CD4-positive, alpha-beta T cell (primary cell): ENCODE measurements around the gene NR2C1. TPM values are rescaled to one million over a fixed set of nuclear protein-coding genes. Genes with fewer than 3 reads are reported as not detected.
A peak's percentile ranks its signal among the peaks of the same experiment; 100 is the strongest.

Experiments used
- ATAC-seq: fragments of 200-7000 bp; cut with Tn5 transposase; one replicate; pipeline ENCODE4 v1.10.0; 2022; ENCODE audit warnings: mild to moderate bottlenecking; ENCODE audit not compliant: poor library complexity
- CTCF ChIA-PET: fragments of 350-600 bp; sonication (Branson Sonifier 250); formaldehyde crosslinking; loops from one replicate; lab custom pipeline; 2021; ENCODE audit warnings: antibody characterized with exemption, inconsistent platforms; lab: Charles Lee
- POLR2A ChIA-PET: fragments of 350-600 bp; sonication (Branson Sonifier 250); formaldehyde crosslinking; loops from one replicate; lab custom pipeline; 2021; ENCODE audit warnings: antibody characterized with exemption, inconsistent platforms; lab: Charles Lee
- DNase-seq, 14 experiments: peaks; one replicate each; pipeline ENCODE4 v3.0.0-alpha.2; 2013 to 2020; ENCODE audit warnings: mixed read lengths in 2 of 14
- H3K27ac ChIP-seq, 2 donors: one replicate each; pipeline versions ENCODE4 v1.5.1 to v1.7.0; 2013; ENCODE audit warnings: low read length in 2 of 2, low read depth in 1 of 2, mild to moderate bottlenecking in 1 of 2
- H3K27me3 ChIP-seq, 2 experiments: 1 replicate in 1 of 2; 2 replicates in 1 of 2; pipeline versions ENCODE4 v1.6.1 to v1.7.0; 2013; ENCODE audit warnings: low read length in 2 of 2, control low read depth in 1 of 2, mild to moderate bottlenecking in 1 of 2, moderate library complexity in 1 of 2; ENCODE audit not compliant: insufficient read depth in 2 of 2, control insufficient read depth in 1 of 2
- H3K36me3 ChIP-seq: one replicate; pipeline ENCODE4 v1.6.1; 2013; ENCODE audit warnings: low read length, control low read depth; ENCODE audit not compliant: insufficient read depth
- H3K4me1 ChIP-seq: one replicate; pipeline ENCODE4 v1.6.1; 2013; ENCODE audit warnings: low read length, control low read depth; ENCODE audit not compliant: insufficient read depth
- H3K4me3 ChIP-seq: one replicate; pipeline ENCODE4 v1.5.1; 2013; ENCODE audit warnings: mild to moderate bottlenecking, low read length, moderate library complexity
- H3K9me3 ChIP-seq, 2 experiments: 1 replicate in 1 of 2; 2 replicates in 1 of 2; pipeline versions ENCODE4 v1.6.1 to v1.7.0; 2013; ENCODE audit warnings: low read length in 2 of 2, mild to moderate bottlenecking in 2 of 2, control low read depth in 1 of 2, moderate library complexity in 1 of 2; ENCODE audit not compliant: control insufficient read depth in 1 of 2, insufficient read depth in 1 of 2
- H3K27ac Mint-ChIP-seq: one replicate; pipeline ENCODE4 v1.8.0; 2020; ENCODE audit warnings: mixed read lengths
- H3K27me3 Mint-ChIP-seq: one replicate; pipeline ENCODE4 v1.8.0; 2021; ENCODE audit warnings: mixed read lengths
- H3K36me3 Mint-ChIP-seq: one replicate; pipeline ENCODE4 v1.8.0; 2021; ENCODE audit warnings: low read depth, mixed read lengths
- H3K4me1 Mint-ChIP-seq: one replicate; pipeline ENCODE4 v1.8.0; 2021; ENCODE audit warnings: low read depth, mixed read lengths
- H3K4me3 Mint-ChIP-seq: one replicate; pipeline ENCODE4 v1.8.0; 2020; ENCODE audit warnings: mild to moderate bottlenecking, mixed read lengths
- H3K9me3 Mint-ChIP-seq: one replicate; pipeline ENCODE4 v1.8.0; 2020; ENCODE audit warnings: mixed read lengths
- CTCF ChIP-seq: fragments of 200-600 bp; IDR thresholded peaks from one replicate; pipeline ENCODE4 v1.8.0; 2022; ENCODE audit warnings: antibody characterized with exemption, mild to moderate bottlenecking
- intact Hi-C, 2 experiments: fragments of 100-400 bp; cut with DNase I in 1 of 2; cut with micrococcal nuclease in 1 of 2; formaldehyde crosslinking; loops; one replicate each; pipeline versions ENCODE4 v1.15.1 to v1.9.0; 2023 to 2025; cut with DNase I, micrococcal nuclease
- total RNA-seq, 174 experiments: library from RNA in 2 of 174; stranded (reverse) in 2 of 174; gene quantifications; one replicate each; pipeline ENCODE4 v1.2.3 and lab custom pipeline; 2021 to 2026

NR2C1 gene
- total RNA-seq, 2 experiments from 2014 or later: 48.3 to 58.9 TPM

- intact Hi-C loops: loop anchor here in 1 of 2 experiments (5.0 to 10.0 kb wide), 6 partner anchors 68 to 1606 kb away; partner anchors contain the start of genes CEP83, MRPL42, NDUFA12 and SNRPF
- CTCF ChIA-PET: no interaction called here
- DNase-seq: no peak
- peaks cover 41% of the 10 kb centered on the region for H3K36me3 Mint-ChIP-seq
- H3K4me1 Mint-ChIP-seq: peaks cover 26% of the 10 kb centered on the region
- H3K27ac Mint-ChIP-seq: no peak overlapping the region
- Histone ChIP-seq H3K36me3 (peaks cover 16% of the 10 kb centered on the region), H3K4me1 (peaks cover 17% of the 10 kb centered on the region), H3K27ac (no peak overlapping the region), H3K27me3 (no peaks in the 10 kb centered on the region), H3K9me3 (no peaks in the 10 kb centered on the region), H3K4me3 (no peak overlapping the region)
- H3K9me3 Mint-ChIP-seq: no peaks in the 10 kb centered on the region
- H3K27me3 Mint-ChIP-seq: no peaks in the 10 kb centered on the region
- peak overlapping the region; percentile 51 for H3K4me3 Mint-ChIP-seq
- POLR2A ChIA-PET: no interaction called here
- ATAC-seq: no peak
- TF ChIP-seq CTCF: no peak
Observed at GRCh38 chr12:95070378-95070777, 3.0 kb downstream of the NR2C1 start.

DNA sequence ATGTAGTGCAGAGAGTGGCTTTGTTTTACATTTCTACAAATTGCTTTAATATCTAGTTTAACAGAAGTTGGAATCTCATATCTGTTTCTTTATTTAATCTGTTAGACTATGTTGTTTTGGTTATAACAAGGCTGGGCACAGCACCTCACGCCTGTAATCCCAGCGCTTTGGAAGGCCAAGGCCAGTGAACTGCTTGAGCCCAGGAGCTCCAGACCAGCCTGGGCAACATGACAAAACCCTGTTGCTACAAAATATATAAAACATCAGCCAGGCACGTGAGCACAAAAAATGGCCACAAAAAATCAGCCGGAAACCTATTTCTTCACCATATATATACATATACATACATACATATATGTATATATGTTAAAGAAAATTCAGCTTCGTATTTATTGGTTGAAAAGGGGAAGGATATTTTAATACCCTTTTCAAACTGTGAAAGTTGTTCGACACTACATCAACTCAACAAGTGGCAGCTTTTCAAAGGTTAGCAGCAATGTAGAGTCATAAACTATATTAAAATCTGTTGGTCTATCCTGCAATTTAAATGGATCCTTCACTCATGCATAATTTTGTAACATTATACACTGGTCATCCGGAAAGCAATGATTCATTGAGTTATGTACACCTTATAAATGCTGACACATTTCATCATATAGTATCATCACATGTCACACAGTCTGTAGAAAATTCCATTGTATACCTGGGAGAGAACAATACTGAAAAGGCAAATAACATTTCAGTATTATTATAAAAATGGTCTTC lies 7.1 kb downstream of the NR2C1 start:
- H3K27me3 Mint-ChIP-seq: no peaks in the 10 kb centered on the region

DNA sequence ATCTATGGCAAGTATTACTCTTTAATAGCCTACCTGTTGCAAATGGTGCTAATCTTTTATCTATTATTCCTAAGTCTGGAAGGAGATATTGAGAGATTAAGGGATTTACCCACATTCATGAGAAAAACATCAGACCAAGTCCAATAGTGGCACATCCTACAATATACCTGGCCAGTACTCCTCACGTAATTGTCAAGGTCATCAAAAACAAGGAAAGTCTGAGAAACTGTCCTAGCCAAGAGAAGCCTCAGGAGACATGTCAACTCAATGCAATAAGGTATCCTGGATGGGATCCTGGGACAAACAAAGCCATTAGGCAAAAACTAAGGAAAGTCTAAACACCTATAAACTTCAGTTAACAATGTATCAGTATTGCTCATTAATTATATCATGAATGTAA lies 12.5 kb downstream of the NR2C1 start:
- Histone ChIP-seq H3K4me3 (no peak overlapping the region), H3K27ac (no peak overlapping the region), H3K9me3 (no peaks in the 10 kb centered on the region), H3K27me3 (no peaks in the 10 kb centered on the region), H3K4me1 (no peaks in the 10 kb centered on the region), H3K36me3 (peaks cover 58% of the 10 kb centered on the region)
- peaks cover 6% of the 10 kb centered on the region for H3K4me1 Mint-ChIP-seq
- H3K27ac Mint-ChIP-seq: no peak overlapping the region
- no peaks in the 10 kb centered on the region for H3K27me3 Mint-ChIP-seq
- ATAC-seq (no peak), DNase-seq (no peak)
- no peak for TF ChIP-seq CTCF
- no peaks in the 10 kb centered on the region for H3K9me3 Mint-ChIP-seq
- H3K36me3 Mint-ChIP-seq: peaks cover 78% of the 10 kb centered on the region
- POLR2A ChIA-PET: no interaction called here
- H3K4me3 Mint-ChIP-seq: no peak overlapping the region
- CTCF ChIA-PET: no interaction called here
- intact Hi-C loops: no loop called here

More for the DNA sequence above, 7.1 kb downstream of the NR2C1 start:
- H3K27ac Mint-ChIP-seq: no peak overlapping the region
- ChIA-PET POLR2A (no interaction called here), CTCF (no interaction called here)
- H3K27ac ChIP-seq: no peak overlapping the region
- H3K9me3 Mint-ChIP-seq: no peaks in the 10 kb centered on the region
- TF ChIP-seq CTCF: no peak
- H3K27me3 ChIP-seq: no peaks in the 10 kb centered on the region
- DNase-seq (no peak), ATAC-seq (no peak)
- no peaks in the 10 kb centered on the region for H3K4me1 ChIP-seq
- H3K36me3 ChIP-seq: peaks cover 35% of the 10 kb centered on the region
- intact Hi-C loops: no loop called here
- H3K36me3 Mint-ChIP-seq: peaks cover 65% of the 10 kb centered on the region
- H3K4me3 Mint-ChIP-seq: no peak overlapping the region
- no peak overlapping the region for H3K4me3 ChIP-seq
- peaks cover 20% of the 10 kb centered on the region for H3K4me1 Mint-ChIP-seq
- no peaks in the 10 kb centered on the region for H3K9me3 ChIP-seq
